SK-N-SH (cell line): Measurements from ENCODE around the gene CCDC154. TPM values are rescaled to one million over a fixed set of nuclear protein-coding genes. Genes with fewer than 3 reads are reported as not detected.

ENCODE experiments used
- CTCF ChIA-PET: fragments of 300-600, 350-600 bp; formaldehyde crosslinking; extraction: SDS; loops from one replicate; lab custom pipeline; 2021; lab: Yijun Ruan, JAX
- POLR2A ChIA-PET: fragments of 350-600 bp; sonication (Branson Sonifier 250); formaldehyde crosslinking; extraction: SDS; loops from one replicate; lab custom pipeline; 2020; ENCODE audit warnings: antibody characterized with exemption, inconsistent platforms; lab: Yijun Ruan, JAX
- DNase-seq: peaks from one replicate; pipeline ENCODE4 v3.0.0; 2012
- H2AFZ ChIP-seq: fragments of 200-600 bp; sonication (generic); 2 replicates; pipeline ENCODE4 v1.8.1; 2016; ENCODE audit warnings: antibody characterized with exemption, mild to moderate bottlenecking, low read depth
- H3F3A ChIP-seq: fragments of 200-600 bp; sonication (generic); replicated peaks from 2 replicates; pipeline ENCODE3; 2016; ENCODE audit warnings: antibody characterized with exemption, mild to moderate bottlenecking; ENCODE audit not compliant: insufficient read depth
- H3K27ac ChIP-seq, 2 experiments: fragments of 200-500 bp in 1 of 2; fragments of 200-600 bp in 1 of 2; sonication (Bioruptor generic) in 1 of 2; sonication (generic), shearing (Covaris generic) in 1 of 2; 2 replicates each; pipeline versions ENCODE4 v1.5.1 to v1.6.1; 2014 to 2016; ENCODE audit warnings: low read depth in 2 of 2, inconsistent platforms in 1 of 2, low read length in 1 of 2, mild to moderate bottlenecking in 1 of 2, mixed read lengths in 1 of 2
- H3K27me3 ChIP-seq: fragments of 200-600 bp; sonication (generic), shearing (Covaris generic); 2 replicates; pipeline ENCODE4 v1.6.1; 2016; ENCODE audit warnings: mixed run types; ENCODE audit not compliant: insufficient read depth
- H3K36me3 ChIP-seq, 2 experiments: fragments of 200-500 bp in 1 of 2; fragments of 200-600 bp in 1 of 2; sonication (Bioruptor generic) in 1 of 2; sonication (generic) in 1 of 2; replicated peaks in 1 of 2; 2 replicates each; pipeline versions ENCODE3 to v1.5.1; 2014 to 2016; ENCODE audit warnings: low read length in 1 of 2, mild to moderate bottlenecking in 1 of 2; ENCODE audit not compliant: insufficient read depth in 2 of 2, control insufficient read depth in 1 of 2
- H3K4me1 ChIP-seq, 2 experiments: fragments of 200-500 bp in 1 of 2; fragments of 200-600 bp in 1 of 2; sonication (Bioruptor generic) in 1 of 2; sonication (generic), shearing (Covaris generic) in 1 of 2; 2 replicates each; pipeline versions ENCODE4 v1.5.1 to v1.6.1; 2014 to 2016; ENCODE audit warnings: low read depth in 1 of 2, low read length in 1 of 2, mixed run types in 1 of 2; ENCODE audit not compliant: insufficient read depth in 2 of 2, control insufficient read depth in 1 of 2
- H3K4me2 ChIP-seq: fragments of 200-600 bp; sonication (generic), shearing (Covaris generic); 2 replicates; pipeline ENCODE4 v1.6.1; 2017; ENCODE audit warnings: mixed run types
- H3K4me3 ChIP-seq, 2 experiments: fragments of 200-500 bp in 1 of 2; fragments of 200-600 bp in 1 of 2; sonication (Bioruptor generic) in 1 of 2; sonication (generic), shearing (Covaris generic) in 1 of 2; 2 replicates each; pipeline versions ENCODE4 v1.5.1 to v1.8.1; 2014 to 2016; ENCODE audit warnings: low read depth in 2 of 2, inconsistent platforms in 1 of 2, low read length in 1 of 2, mild to moderate bottlenecking in 1 of 2, mixed read lengths in 1 of 2, moderate library complexity in 1 of 2
- H3K79me2 ChIP-seq: fragments of 200-600 bp; sonication (generic); 2 replicates; pipeline ENCODE4 v1.8.1; 2017; ENCODE audit warnings: mild to moderate bottlenecking; ENCODE audit not compliant: insufficient read depth
- H3K9ac ChIP-seq: fragments of 200-600 bp; sonication (generic); 2 replicates; pipeline ENCODE4 v1.6.1; 2017; ENCODE audit warnings: mixed run types
- H3K9me2 ChIP-seq: fragments of 200-600 bp; sonication (generic); 2 replicates; pipeline ENCODE4 v1.6.1; 2017; ENCODE audit warnings: mixed run types
- H3K9me3 ChIP-seq: fragments of 200-600 bp; sonication (generic); 2 replicates; pipeline ENCODE4 v1.6.1; 2017; ENCODE audit warnings: mixed run types, mild to moderate bottlenecking, moderate library complexity
- H4K20me1 ChIP-seq: fragments of 200-600 bp; sonication (generic); 2 replicates; pipeline ENCODE4 v1.6.1; 2017; ENCODE audit warnings: mild to moderate bottlenecking, mixed run types; ENCODE audit not compliant: insufficient read depth
- ELF1 ChIP-seq: IDR thresholded peaks from 2 replicates; pipeline ENCODE4 v1.4.0; 2012
- EP300 ChIP-seq, 2 experiments: IDR thresholded peaks; 2 replicates each; pipeline versions ENCODE4 v1.4.0 to v1.6.1; 2012; ENCODE audit warnings: borderline replicate concordance in 1 of 2, low read depth in 1 of 2, low read length in 1 of 2
- EZH2phosphoT487 ChIP-seq: fragments of 200-600 bp; sonication (generic); IDR thresholded peaks from 2 replicates; pipeline ENCODE4 v1.6.1; 2017; ENCODE audit warnings: low read depth, mixed run types, mild to moderate bottlenecking, antibody characterized with exemption, moderate library complexity, borderline replicate concordance
- MEF2A ChIP-seq: IDR thresholded peaks from 2 replicates; pipeline ENCODE4 v1.4.0; 2012; ENCODE audit warnings: low read depth, borderline replicate concordance
- MXI1 ChIP-seq: IDR thresholded peaks from 2 replicates; pipeline ENCODE4 v1.6.1; 2012; ENCODE audit warnings: mild to moderate bottlenecking, low read depth, low read length, improper control_type of control experiment
- NFIC ChIP-seq: IDR thresholded peaks from 2 replicates; pipeline ENCODE4 v1.4.0; 2012; ENCODE audit warnings: borderline replicate concordance
- NRF1 ChIP-seq: IDR thresholded peaks from 2 replicates; pipeline ENCODE4 v1.6.1; 2012; ENCODE audit warnings: low read depth, mild to moderate bottlenecking, low read length
- PBX3 ChIP-seq: IDR thresholded peaks from 2 replicates; pipeline ENCODE4; 2012
- RAD21 ChIP-seq: IDR thresholded peaks from 2 replicates; pipeline ENCODE4 v1.6.1; 2012; ENCODE audit warnings: mild to moderate bottlenecking, low read length
- RCOR1 ChIP-seq: fragments of 150-350 bp; IDR thresholded peaks from 2 replicates; pipeline ENCODE4 v1.6.1; 2017; ENCODE audit warnings: antibody characterized with exemption, low read length
- RXRA ChIP-seq: IDR thresholded peaks from 2 replicates; pipeline ENCODE4 v1.4.0; 2012; ENCODE audit warnings: low read depth, mild to moderate bottlenecking, borderline replicate concordance
- SMC3 ChIP-seq: IDR thresholded peaks from 2 replicates; pipeline ENCODE4 v1.6.1; 2012; ENCODE audit warnings: low read depth, low read length, improper control_type of control experiment
- TAF1 ChIP-seq: IDR thresholded peaks from 2 replicates; pipeline ENCODE4 v1.6.1; 2012; ENCODE audit warnings: low read depth, mild to moderate bottlenecking, low read length, moderate library complexity, borderline replicate concordance
- USF1 ChIP-seq: IDR thresholded peaks from 2 replicates; pipeline ENCODE4 v1.4.0; 2012; ENCODE audit warnings: low read depth, borderline replicate concordance
- USF2 ChIP-seq: fragments of 150-350 bp; IDR thresholded peaks from 2 replicates; pipeline ENCODE4 v1.6.1; 2017; ENCODE audit warnings: antibody characterized with exemption, low read length, low read depth, borderline replicate concordance
- ZBTB33 ChIP-seq: IDR thresholded peaks from 2 replicates; pipeline ENCODE4 v1.4.0; 2012; ENCODE audit warnings: low read depth, borderline replicate concordance
- WGBS: methylation state at CpG from one replicate; pipeline ENCODE4 v1.1.6; 2017; ENCODE audit warnings: low lambda C conversion rate; 5-methylcytosine and 5-hydroxymethylcytosine counted together
- polyA plus RNA-seq, 3 experiments: library from polyadenylated mRNA; depleted of rRNA; stranded (reverse); fragments of >200 nt; gene quantifications; 2 replicates each; pipeline ENCODE4 v1.2.3, GENCODE V29; 2012

Gene CCDC154
- polyA plus RNA-seq, 1 of the 3 experiments (the other 2 are of a cell fraction): 0.35 TPM

GRCh38 chr16:1464894-1465566 lies 20.7 kb upstream of the CCDC154 start:
- Histone ChIP-seq H2AFZ (no peak overlapping the region), H3K79me2 (peaks cover 35% of the 10 kb centered on the region; the same call in 1 of the 2 replicates), H3K9me2 (no peaks in the 10 kb centered on the region), H3K27ac (no peak overlapping the region), H3K27me3 (no peaks in the 10 kb centered on the region), H3K36me3 (peaks cover 0 to 16% of the 10 kb centered on the region in 2 experiments), H3K9me3 (no peaks in the 10 kb centered on the region), H4K20me1 (peaks cover 11% of the 10 kb centered on the region; the same call in 1 of the 2 replicates), H3K4me1 (no peaks in the 10 kb centered on the region), H3K9ac (no peak overlapping the region), H3F3A (no peaks in the 10 kb centered on the region), H3K4me3 (no peak overlapping the region), H3K4me2 (no peak overlapping the region)
- TF ChIP-seq TAF1 (no peak), USF2 (no peak), SMC3 (no peak), ZBTB33 (no peak), RAD21 (no peak), RCOR1 (no peak), MXI1 (no peak), NRF1 (no peak), EZH2phosphoT487 (no peak), NFIC (no peak), ELF1 (no peak), EP300 (IDR thresholded peaks at IDR 0.05; ENCODE audit: borderline replicate concordance in 1 of 2, low read depth in 1 of 2, low read length in 1 of 2) (no peak), USF1 (no peak), MEF2A (no peak), RXRA (no peak), PBX3 (no peak)
- DNase-seq: no peak
- 94% methylated on average over 27 of the region's 33 CpGs for WGBS
- CTCF ChIA-PET: no interaction called here
- POLR2A ChIA-PET: no interaction called here
